ENCODE measurements around the gene GPX1.

Gene GPX1

DNA sequence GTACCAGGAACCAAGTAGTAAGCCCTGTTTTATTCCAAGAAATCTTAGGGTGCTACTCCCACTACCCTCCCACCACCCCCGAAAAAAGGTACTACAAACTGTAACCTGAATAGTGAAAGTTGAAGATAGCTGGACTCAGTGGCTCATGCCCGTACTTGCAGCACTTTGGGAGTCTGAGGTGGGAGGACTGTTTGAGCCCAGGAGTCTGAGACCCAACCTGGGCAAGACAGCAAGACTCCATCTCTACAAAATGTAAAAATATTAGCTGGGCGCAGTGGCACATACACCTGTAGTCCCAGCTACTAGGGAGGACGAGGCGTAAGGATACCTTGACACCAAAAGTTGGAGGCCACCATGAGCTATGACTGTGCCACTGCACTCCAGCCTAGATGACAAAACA lies 45.7 kb upstream of the GPX1 start:
- peaks cover 98% of the 10 kb centered on the region for H3K79me2 ChIP-seq (ENCODE audit: insufficient read depth, low read length)
- H3F3A ChIP-seq (ENCODE audit: insufficient read depth, low read length), result no peaks in the 10 kb centered on the region
- H3K9me2 ChIP-seq (ENCODE audit: low read depth, low read length), result no peaks in the 10 kb centered on the region
- no peak overlapping the region for H2AFZ ChIP-seq (ENCODE audit: low read length)
- no peak overlapping the region for H3K4me2 ChIP-seq (ENCODE audit: low read length)
- no peak overlapping the region for H3K4me3 ChIP-seq (ENCODE audit: low read depth, low read length, poor library complexity, severe bottlenecking)
- 0 out of 2 replicates have a peak, but pooled peaks cover 2% of the 10 kb centered on the region for H3K9me3 ChIP-seq (ENCODE audit: low read length)
- peaks cover 6% of the 10 kb centered on the region; the same call in 1 of the 2 replicates for H4K20me1 ChIP-seq (ENCODE audit: insufficient read depth, low read length)
- H3K9ac ChIP-seq (ENCODE audit: low read length), result no peak overlapping the region
- TF ChIP-seq, protein P1, sequence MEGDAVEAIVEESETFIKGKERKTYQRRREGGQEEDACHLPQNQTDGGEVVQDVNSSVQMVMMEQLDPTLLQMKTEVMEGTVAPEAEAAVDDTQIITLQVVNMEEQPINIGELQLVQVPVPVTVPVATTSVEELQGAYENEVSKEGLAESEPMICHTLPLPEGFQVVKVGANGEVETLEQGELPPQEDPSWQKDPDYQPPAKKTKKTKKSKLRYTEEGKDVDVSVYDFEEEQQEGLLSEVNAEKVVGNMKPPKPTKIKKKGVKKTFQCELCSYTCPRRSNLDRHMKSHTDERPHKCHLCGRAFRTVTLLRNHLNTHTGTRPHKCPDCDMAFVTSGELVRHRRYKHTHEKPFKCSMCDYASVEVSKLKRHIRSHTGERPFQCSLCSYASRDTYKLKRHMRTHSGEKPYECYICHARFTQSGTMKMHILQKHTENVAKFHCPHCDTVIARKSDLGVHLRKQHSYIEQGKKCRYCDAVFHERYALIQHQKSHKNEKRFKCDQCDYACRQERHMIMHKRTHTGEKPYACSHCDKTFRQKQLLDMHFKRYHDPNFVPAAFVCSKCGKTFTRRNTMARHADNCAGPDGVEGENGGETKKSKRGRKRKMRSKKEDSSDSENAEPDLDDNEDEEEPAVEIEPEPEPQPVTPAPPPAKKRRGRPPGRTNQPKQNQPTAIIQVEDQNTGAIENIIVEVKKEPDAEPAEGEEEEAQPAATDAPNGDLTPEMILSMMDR (IDR thresholded peaks at IDR 0.05; ENCODE audit: low read length), result no peak
- TF ChIP-seq EZH2 (IDR thresholded peaks at IDR 0.05; ENCODE audit: borderline replicate concordance, low read length), result no peak
- peaks cover 46% of the 10 kb centered on the region for H3K36me3 ChIP-seq (ENCODE audit: insufficient read depth, low read length)
- no peaks in the 10 kb centered on the region for H3K27me3 ChIP-seq (ENCODE audit: insufficient read depth, low read length)
- peaks cover 68% of the 10 kb centered on the region for H3K4me1 ChIP-seq (ENCODE audit: insufficient read depth, low read length, severe bottlenecking)
- H3K27ac ChIP-seq (ENCODE audit: low read depth, low read length, poor library complexity, severe bottlenecking), result no peak overlapping the region

DNA sequence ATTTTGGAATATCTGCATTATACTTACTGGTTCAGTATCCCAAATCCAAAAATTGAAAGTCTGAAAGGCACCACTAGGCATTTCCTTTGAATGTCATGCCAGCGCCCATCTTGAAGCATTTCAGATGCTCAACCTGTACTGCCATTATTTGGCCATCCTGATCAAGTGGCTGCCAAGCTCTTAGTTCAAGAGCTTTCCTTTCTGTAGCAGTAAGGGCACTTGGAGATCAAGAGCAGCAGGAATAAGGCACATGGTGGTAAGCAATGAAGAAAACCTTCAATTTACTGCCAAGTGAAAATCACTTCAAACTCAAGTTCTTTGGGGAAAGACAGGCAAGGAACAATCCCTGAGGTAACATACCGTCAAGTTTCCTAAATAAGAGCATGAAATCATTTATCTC lies 43.6 kb upstream of the GPX1 start:
- TF ChIP-seq, protein P1 (IDR thresholded peaks at IDR 0.05; ENCODE audit: low read length), result no peak
- TF ChIP-seq EZH2 (IDR thresholded peaks at IDR 0.05; ENCODE audit: borderline replicate concordance, low read length), result no peak
- no peaks in the 10 kb centered on the region for H3K9me2 ChIP-seq (ENCODE audit: low read depth, low read length)
- H3F3A ChIP-seq (ENCODE audit: insufficient read depth, low read length), result no peaks in the 10 kb centered on the region
- H2AFZ ChIP-seq (ENCODE audit: low read length), result no peak overlapping the region
- peaks cover 98% of the 10 kb centered on the region for H3K79me2 ChIP-seq (ENCODE audit: insufficient read depth, low read length)
- peaks cover 6% of the 10 kb centered on the region; the same call in 1 of the 2 replicates for H4K20me1 ChIP-seq (ENCODE audit: insufficient read depth, low read length)
- H3K4me3 ChIP-seq (ENCODE audit: low read depth, low read length, poor library complexity, severe bottlenecking), result no peak overlapping the region
- 0 out of 2 replicates have a peak, but pooled peaks cover 2% of the 10 kb centered on the region for H3K9me3 ChIP-seq (ENCODE audit: low read length)
- H3K36me3 ChIP-seq (ENCODE audit: insufficient read depth, low read length), result peaks cover 51% of the 10 kb centered on the region
- H3K27me3 ChIP-seq (ENCODE audit: insufficient read depth, low read length), result no peaks in the 10 kb centered on the region
- no peak overlapping the region for H3K9ac ChIP-seq (ENCODE audit: low read length)
- H3K27ac ChIP-seq (ENCODE audit: low read depth, low read length, poor library complexity, severe bottlenecking), result peak overlapping the region; percentile 55
- H3K4me1 ChIP-seq (ENCODE audit: insufficient read depth, low read length, severe bottlenecking), result peaks cover 57% of the 10 kb centered on the region
- peak overlapping the region; percentile 37; the same call in 1 of the 2 replicates for H3K4me2 ChIP-seq (ENCODE audit: low read length)

DNA sequence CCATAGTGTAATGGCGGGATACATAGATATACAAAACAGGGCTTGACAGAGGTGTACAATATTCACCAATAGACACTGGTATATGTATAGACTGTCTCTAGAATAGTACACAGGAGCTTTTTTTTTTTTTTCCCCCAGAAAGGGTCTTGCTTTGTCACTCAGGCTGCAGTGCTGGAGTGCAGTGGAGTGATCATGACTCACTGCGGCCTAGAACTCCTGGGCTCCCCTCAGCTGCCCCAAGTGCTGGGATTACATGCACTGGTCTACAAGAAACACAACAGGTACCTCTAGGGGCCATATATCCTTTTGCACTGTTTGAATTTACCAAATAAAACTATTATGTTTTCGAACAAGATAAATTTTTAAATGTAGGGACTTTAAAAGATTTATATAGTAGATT lies 41.3 kb upstream of the GPX1 start:
- Histone ChIP-seq H3K4me2 (ENCODE audit: low read length) (no peak overlapping the region), H3K27ac (ENCODE audit: low read depth, low read length, poor library complexity, severe bottlenecking) (no peak overlapping the region), H3K4me3 (ENCODE audit: low read depth, low read length, poor library complexity, severe bottlenecking) (no peak overlapping the region), H3K4me1 (ENCODE audit: insufficient read depth, low read length, severe bottlenecking) (peaks cover 50% of the 10 kb centered on the region), H3K9ac (ENCODE audit: low read length) (no peak overlapping the region), H2AFZ (ENCODE audit: low read length) (no peak overlapping the region), H3K9me2 (ENCODE audit: low read depth, low read length) (no peaks in the 10 kb centered on the region), H3K79me2 (ENCODE audit: insufficient read depth, low read length) (peaks cover 98% of the 10 kb centered on the region), H4K20me1 (ENCODE audit: insufficient read depth, low read length) (no peaks in the 10 kb centered on the region), H3K27me3 (ENCODE audit: insufficient read depth, low read length) (no peaks in the 10 kb centered on the region), H3K9me3 (ENCODE audit: low read length) (0 out of 2 replicates have a peak, but pooled peaks cover 2% of the 10 kb centered on the region), H3F3A (ENCODE audit: insufficient read depth, low read length) (no peaks in the 10 kb centered on the region), H3K36me3 (ENCODE audit: insufficient read depth, low read length) (peaks cover 53% of the 10 kb centered on the region)
- TF ChIP-seq, protein P1 (IDR thresholded peaks at IDR 0.05; ENCODE audit: low read length), result no peak
- no peak for TF ChIP-seq EZH2 (IDR thresholded peaks at IDR 0.05; ENCODE audit: borderline replicate concordance, low read length)

All from OCI-LY1 (cell line).